ENCODE measurements around the gene PPM1L.

Gene PPM1L

DNA sequence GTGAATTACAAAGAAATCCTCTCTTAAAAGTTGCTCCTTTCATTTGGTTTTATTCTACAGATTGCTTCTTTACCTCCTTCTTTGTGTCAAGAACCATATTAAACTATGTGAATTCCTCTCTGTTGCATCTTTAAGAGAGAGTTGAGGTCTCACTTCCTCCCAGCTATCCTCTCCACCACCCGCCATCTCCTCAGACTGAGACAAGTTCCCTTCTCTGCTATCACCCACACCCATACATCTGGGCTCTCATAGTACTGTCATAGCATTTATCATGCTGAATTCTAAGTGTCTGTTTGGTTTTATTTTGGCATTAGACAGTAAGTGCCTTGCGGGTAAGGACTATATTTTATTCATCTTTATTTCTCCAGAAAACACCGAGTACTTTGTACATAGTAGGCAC is 294.9 kb downstream of the PPM1L start:
- DNase-seq: no peak

DNA sequence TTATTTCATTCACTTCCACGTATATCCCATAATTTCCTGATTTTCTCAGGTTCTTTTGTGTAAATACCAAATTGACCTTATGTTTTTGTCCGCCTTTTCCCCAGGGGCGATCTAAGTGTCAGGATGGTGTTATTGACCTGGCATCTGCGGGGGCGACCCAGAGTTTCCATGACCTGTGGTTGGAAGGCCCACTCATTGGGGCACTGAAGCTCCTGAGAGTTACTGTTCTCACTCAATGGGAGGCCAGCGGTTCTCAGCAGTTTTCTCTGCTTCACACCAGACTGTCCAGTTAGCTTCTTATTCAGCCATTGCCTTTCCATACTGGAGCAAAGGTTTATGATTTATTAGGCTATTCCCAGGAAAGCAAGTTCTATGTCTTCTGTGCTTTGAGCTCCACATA is 295.8 kb downstream of the PPM1L start:
- no peak for DNase-seq

DNA sequence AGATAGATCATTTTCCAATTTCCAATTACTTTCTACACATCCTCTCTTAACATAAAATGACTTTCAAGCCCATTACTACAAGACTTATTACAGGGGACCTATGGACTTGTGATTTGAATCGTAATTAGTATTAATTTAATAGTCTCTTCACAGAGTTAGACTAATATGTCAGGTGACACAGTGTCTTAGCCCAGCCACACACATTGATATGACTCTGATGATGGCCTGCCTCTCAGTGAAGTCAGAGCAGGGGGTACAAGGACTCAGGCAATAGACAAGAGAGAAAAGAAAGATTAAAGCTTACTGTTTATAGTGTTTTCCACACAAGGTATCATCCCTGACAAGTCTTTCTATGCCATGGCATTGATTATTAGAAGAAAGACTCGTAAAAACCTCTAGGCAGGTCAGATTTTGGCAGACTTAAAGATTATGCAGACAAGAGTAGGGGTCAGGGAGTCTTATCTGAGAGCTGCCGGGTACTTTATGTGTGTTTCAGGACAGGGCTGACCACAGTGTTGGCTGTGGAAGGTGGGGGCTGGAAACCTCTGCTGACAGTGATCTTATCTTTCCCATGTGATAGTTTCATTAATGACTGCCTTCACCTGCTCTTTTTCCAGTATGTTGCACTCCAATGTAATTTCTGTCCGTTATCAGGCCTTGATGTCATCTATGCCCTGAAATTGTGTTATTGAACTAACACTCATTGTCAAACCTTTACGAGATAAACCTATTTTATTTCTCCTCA is 299.0 kb downstream of the PPM1L start:
- no peak for DNase-seq

DNA sequence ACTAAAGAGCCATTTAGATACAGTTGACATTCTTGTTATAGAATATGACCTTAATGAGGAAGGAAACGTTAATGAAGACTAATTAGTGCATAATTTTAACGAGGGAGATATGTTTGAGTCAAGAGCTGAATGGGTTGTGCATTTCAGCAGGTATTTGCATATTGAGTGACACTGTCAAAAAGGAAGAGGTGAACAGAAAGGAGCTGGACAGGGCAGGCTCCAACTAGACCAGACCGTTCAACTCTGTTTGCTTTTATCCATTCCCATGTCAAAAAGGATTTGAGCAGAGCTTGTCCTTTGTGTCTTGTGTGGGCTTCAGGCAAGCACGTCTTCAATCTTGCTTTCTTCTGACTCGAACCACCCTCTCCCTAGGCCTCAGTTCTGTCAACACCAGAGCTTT is 308.4 kb downstream of the PPM1L start:
- no peak for DNase-seq

DNA sequence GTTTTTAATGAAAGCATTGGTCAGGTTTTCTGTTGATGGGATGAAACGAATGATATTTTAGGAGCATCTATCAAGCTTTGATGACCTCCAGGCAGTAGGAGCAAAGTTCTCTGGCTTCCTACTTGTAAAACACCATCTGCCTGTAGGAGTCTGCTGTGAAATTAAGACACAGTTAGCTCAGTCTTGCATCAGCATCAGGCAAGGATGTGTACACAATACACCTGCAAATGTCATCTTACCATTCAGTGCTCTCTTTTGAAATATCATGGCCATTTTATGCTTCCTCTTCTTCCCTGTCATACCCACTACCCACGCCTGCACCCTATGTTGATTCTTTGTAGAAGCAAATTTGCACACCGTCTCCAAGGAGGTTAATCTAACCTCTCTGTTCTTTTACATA is 310.9 kb downstream of the PPM1L start:
- no peak for DNase-seq

DNA sequence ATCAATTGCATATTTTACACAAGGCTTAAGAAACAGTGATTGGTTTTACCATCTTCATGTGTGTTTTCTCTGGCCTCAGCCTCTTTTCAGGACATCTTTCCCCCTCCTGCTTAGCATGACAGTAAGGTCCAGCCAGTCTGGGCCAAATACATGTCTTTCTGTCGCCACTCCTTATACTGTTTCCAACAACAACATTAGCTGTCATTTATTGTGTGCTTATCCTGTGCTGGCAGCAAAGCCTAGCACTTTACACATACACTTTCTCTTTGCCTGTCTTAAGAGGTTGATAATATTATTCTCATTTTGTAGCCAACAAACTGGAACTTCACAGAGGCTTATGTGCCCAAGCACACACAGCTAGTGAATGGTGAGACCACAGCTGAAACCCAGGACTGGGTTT is 311.3 kb downstream of the PPM1L start:
- no peak for DNase-seq

DNA sequence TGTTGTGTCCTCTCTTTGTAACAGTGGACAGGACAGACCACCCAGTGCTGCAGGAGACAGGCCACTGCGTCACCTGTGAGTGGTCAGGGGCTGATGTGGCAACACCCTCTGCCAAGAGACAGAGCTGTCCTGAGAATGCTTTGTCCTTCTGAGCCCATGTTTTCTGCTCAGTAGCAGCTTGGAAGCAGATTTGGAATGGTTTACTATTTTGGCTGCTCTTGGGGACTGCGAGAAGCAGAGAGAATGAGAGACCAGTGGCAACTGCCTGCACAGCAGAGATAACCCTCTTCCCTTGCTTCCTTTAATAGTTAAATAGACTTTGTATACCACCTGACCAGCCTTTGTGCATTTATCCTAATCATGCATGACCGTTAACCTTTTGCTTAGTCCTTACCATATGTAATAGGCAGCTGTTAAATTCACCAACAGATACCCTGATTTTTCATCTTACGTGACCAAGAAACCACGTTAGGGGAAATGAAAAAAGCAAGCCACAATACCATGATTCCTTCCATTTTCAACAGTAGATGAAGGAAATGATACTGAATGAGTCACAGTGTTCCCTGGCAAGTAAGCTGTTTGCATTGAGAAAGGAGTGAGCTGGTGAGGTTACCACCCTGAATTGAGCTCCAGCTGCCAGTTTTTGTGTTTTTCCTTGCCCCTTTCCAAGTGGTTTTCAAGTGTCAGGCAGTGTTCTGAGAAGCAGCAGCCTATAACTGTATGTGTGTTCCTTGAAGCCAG is 313.6 kb downstream of the PPM1L start:
- DNase-seq: no peak

DNA sequence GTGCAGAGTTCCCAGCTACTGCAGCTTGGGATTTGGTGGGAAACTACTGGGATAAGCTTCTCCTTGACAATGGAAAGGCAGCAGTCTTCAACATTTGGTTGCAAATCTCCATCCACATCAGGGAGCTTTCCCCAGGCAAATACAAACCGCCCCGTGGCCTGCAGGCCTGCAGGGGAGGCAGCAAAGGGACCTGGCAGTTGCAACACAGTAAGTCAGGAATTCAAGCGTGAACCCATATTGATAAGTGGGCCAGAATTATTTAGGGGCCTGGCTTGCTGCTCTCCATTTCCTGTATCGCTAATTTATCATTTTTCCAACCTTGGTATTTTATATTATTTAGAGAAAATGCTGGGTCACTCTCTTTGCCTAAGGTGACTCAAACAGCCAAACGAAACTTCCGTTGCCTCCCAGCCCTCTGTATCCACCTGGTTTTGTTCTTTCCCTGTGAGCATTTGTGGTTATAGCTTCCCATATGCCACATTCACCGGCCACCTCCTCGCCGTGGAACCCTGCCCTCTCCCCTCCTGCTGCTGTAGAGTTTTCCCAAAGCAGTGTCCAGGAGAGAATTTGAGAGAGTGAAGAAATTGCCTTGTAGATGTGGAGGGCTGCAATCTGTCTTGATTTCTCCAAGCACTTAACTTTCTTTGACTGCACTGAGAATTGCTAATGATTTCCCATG is 314.4 kb downstream of the PPM1L start:
- DNase-seq: no peak

DNA sequence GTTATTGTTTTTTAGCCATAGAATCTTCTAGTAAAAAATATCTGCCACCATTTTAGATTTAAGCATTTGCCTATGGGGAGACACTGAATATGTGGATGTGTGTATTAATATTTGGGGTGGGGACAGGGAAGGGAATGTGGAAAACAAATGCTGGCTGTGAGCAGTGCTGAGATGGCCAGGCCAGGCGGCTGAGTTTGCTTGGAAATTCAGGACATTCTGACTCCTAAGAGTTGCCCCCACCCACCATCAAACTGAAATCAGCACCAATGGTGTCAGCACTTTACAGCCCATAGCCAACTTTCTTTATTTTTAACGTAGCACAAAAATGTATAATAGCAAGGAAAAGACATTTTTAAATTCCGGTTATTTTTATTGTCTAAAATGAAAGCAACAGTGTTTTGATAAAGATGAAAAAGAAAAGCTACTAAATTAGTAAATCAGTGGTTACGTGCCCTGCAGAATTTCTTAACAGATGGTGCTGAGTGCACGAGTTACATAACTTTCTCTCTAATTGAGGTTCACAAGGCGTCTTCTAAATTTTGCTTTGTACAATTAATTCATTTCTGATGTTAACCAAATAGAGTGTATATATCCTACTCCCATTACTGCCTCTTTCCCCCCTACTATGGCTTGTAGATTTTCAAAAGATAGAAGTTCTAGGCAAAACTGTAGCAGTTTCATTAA is 315.1 kb downstream of the PPM1L start:
- no peak for DNase-seq

DNA sequence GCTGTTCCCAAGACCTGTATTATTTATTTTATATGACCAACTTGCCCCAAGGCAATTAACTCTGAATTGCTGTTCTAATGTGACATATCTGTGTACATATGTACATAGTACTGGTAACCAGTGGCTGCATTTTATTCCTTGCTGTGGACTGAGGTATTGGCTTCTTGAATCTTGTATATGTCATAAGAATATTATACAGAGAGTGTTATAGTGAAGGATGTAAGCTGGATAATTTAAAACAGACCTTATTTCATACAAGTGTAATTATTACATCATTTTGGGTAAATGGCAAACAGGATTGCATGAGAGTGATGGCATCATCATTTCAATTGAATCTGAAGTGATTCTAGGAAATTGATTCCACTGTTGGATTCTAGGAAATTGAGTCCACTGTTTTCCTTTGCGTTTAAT is 316.2 kb downstream of the PPM1L start:
- DNase-seq: no peak

DNA sequence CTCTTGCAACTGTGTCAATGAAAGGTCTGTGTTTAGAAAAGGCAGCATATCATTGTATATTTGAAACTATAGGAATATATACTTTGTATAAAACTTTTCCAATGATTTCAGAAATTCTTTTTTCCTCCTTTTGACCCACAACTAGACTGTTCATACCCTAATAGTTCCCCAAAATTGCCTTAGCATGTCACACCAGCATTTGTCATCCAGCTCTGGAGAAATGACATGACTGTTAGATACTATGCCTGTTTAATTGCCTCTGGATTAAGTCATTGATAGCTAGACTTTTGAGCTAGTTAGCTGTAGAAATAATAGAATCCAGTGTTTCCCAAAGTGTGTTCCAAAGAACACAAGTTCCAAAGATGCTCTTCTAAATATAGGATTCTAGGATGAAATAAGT is 316.7 kb downstream of the PPM1L start:
- no peak for DNase-seq

DNA sequence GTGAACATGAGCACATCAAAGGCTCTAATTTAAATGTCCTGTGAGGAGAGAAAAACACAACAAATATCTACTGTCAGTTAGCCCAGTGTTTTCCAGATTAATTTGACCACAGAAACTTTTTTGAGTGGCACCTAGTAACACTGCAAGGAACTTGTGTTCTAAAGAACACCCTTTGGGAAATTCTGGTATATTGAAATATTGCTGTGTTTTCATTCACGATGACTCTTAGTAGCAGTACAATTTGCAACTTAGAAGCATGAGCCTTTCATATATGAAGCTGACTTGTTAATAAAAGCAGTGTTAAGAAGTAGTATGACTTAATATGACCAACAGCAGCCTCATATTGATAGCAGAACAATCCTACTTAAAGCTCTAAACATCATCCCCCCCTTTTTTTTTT is 317.1 kb downstream of the PPM1L start:
- DNase-seq: no peak

DNA sequence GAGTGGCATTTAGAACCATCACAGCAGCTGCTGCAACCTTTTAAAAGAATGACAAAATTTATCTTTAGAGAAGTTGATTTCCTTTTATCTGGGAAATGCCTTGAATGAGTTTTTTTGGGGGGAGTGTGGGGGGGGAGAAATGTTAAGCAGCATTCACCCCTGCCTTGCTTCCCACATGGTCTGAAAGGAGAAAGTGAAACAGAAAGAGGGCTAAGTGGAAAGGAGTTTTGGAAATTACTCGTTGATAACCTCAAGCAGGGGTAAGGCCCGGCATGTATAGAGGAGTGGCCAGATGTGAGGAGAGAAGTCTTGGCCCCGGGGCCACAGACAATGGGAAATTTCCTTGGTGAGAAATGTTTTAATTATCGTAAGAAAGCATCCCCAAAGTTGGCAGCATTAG is 325.6 kb downstream of the PPM1L start:
- no peak for DNase-seq

DNA sequence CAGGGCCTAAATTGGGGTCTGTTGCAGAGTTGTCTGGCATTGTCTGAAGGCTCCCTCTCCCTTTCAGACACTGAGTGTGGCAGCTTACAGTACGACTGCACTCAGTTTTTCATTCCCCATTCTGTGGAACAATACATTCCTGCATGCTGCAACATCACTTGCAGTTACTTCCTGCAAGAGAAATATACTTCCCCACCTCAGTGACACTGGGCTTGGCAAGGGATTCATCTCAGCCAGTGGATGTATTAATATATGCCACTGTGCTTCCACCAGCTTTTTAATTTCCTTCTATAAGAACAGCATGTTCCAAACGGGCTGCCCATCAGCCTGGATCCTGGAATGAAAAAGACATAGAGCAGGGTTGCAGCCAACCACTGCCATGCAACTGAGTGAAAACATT is 326.0 kb downstream of the PPM1L start:
- DNase-seq: no peak

DNA sequence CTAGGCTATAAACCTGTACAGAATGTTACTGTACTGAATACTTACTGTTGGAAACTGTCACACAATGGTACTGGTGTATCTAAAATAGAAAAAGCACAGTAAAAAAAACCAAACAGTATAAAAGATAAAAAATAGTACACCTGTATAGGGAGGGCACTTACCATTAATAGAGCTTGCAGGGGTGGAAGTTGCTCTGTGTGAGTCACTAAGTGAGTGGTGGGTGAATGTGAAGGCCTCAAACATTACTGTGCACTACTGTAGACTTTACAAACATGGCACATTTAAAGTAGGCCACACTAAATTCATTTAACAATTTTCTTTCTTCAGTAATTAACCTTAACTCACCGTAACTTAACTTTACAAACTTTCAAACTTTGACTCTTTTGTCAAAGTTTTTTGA is 327.1 kb downstream of the PPM1L start:
- no peak for DNase-seq

DNA sequence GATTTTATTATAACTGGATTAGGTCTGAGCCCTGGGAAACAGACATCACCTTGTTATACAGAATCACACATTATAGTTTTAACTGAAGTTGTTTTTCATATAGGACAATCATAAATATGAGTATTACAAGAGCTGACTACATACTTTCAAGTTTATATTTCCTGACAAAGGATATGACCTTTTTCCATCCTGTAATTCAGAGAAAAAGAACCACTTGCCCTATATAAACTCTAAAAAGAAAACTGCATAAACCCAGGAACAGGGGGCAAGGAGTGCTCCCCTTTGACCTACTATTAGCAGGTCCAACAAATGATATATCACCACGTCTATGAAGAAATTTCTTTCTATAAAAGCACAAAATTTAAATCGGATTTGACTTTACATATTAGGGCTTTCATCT is 328.2 kb downstream of the PPM1L start:
- DNase-seq: no peak

DNA sequence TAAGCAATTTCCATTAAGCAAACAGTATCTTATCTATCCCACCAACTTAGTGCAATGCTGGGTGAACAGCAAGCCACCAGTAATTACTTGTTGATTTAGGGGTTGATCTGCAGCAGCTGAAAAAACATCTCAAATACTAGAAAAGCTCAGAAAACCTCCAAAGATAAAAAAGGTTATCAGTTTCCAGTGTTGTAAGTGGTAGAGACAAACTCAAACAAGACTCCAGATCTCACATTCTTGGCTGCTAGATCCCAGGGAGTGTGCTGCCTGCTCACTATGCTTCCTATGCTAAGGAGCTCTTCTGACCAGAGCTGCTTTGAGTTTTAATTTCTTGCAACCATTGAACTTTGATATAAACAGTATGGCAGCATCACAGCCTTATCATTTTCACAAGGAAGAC is 337.9 kb downstream of the PPM1L start:
- no peak for DNase-seq

DNA sequence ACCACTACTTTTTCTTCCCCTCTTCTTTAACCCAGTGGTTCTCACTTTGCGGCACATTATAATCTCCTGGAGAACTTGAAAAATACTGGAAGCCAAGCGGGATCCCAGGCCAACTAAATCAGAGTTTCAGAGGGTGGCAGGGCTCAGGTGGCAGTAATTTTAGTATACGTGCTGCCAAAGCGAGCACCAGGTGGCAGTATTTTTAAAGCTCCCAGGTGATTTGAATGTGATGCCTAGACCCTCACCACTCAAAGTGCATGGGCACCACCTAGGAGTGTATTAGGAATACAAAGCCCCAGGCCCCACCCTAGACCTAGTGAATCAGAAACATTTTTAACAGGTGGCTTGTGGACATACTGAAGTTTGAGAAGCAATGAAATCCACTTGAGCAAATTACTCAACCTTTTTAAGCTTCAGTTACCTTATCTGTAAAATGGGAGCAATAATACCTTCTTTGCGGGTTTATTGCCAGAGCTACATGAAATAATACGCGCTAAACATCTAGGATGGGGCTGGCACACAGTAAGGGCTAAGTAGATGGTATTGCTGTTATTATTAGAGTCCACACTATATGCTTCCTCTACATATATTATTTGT is 340.8 kb downstream of the PPM1L start:
- peak; percentile 63 for DNase-seq

DNA sequence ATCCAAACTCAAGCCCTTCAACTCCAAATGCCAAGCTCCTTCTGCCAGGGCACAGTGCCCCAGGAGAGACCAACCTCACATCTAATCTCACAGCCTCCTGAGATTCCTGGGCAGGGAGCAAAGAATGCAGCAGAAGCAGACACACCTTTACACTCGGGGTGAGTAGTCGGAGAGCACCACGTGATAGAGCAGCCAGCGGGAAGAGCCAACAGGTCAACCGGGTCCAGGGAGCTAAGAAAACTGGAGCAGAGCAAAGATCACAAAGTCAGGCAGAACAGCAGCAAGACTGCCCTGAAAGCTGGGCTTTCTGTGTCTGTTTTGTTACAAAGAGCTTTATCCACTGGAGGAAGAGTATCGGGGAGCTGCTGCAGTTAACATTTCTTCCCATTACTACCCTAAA is 345.0 kb downstream of the PPM1L start:
- no peak for DNase-seq

DNA sequence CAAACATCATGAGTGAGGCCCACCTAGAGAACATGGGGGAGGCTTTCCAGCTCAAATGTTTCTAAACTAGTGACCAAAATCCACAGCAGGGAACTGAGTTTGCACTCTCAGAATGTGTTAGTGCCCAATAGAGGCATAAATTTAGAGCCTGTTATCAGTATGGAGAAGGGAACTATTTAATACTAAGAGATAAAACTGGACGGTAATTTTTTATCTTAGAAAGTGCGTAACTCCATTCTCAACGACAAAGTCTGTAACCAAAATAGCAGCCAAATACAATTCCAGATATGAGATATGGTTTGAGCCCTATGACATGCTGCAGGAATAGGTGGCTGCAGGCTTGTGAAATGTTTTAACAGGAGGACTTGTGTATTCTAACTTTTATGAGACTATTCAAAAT is 345.6 kb downstream of the PPM1L start:
- no peak for DNase-seq

DNA sequence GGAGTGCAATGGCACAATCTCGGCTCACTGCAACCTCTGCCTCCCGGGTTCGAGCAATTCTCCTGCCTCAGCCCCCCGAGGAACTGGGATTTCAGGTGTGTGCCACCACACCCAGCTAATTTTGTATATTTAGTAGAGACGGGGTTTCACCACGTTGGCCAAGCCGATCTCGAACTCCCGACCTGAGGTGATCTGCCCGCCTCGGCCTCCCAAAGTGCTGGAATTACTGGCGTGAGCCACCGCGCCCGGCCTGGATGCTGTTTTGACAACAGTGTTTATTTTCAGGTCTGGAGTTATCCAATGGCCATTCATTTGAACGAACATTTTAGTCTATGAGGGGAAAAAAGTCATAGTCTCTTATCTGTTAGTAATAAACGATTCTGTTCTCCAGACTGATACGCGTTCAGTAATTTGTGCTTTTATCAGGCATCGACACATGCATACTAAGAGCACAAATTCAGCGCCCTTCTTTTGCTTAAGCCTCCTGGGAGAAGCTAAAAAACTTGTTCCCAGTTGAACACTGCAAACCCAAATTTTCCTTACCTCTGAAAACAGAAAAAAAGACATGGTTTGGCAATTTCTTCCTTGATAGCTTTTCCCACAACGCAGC is 347.9 kb downstream of the PPM1L start:
- DNase-seq: no peak

Data from NCI-H82 (cell line).